Lung microvascular endothelial cell (primary cell): Measurements from ENCODE around the gene ARID3C. TPM values are rescaled to one million over a fixed set of nuclear protein-coding genes. Genes with fewer than 3 reads are reported as not detected.
"Not testable (repeated sequence)": the region's sequence is repeated elsewhere in the genome, so short reads cannot be mapped to it uniquely, and the experiment has no call there.

Experiments
- DNase-seq, 2 donors: peaks; one replicate each; pipeline versions ENCODE4 v3.0.0 to v3.0.0-alpha.2; 2010; ENCODE audit warnings: low read depth in 2 of 2
- total RNA-seq: library from RNA; depleted of rRNA; stranded (reverse); fragments of >200 nt; gene quantifications from 2 replicates; pipeline ENCODE4 v1.2.1, GENCODE V29; 2014

ARID3C gene
- total RNA-seq, 1 donor from 2014 or later: 0.20 TPM

DNA sequence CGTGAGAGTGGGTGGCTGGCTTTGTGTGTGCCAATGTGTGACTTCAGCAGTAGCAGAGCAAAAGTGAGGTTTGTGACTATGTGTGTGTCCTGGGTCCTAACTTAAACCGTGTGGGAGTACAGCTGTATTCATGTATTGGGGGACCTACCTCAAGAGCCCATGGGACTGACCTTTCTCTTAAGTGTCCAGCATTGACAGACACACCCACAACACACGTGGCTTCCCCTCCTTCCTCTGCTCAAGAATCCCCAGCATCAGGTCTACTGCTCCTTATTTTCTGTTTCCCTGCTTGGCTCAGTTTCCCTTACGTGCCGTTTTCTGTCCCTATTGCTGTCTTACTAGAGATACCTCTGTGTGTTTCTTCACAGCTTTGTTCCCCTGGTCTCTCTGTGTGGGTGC lies 23.7 kb upstream of the ARID3C start:
- no peak for DNase-seq

DNA sequence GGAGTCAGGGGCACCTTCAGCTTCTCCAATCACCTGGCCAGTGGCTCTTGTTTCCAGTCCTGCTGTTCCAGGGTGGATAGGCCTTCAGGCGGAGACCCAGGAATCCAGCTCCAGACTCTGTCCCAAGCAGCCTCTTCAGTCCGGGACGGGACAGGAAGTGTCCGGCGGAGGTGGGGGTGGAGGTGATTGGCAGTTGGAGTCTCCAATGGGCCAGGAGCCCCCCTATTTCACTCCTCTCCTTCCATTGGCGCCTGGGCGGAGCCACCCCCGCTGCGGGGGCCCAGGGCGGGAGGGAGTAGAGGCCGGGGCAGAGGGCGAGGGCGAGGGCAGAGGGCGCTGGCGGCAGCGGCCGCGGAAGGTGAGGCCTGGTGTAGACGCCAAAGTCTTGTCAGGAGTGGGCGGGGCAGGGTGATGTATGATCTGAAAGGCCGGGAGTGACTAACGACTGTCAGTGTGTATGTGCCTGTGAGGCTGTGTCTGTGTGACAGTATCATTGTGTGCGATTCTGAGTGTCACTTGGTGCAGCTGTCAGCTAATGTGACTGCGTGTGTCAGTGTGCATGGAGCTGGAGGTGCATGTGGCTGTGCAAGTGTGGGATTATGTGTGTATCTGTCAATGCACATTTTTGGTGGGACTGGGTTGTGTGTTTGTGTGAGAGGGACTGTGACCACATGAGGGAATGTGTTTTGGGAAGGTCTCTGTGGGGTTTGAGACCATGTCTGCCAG lies 23.2 kb upstream of the ARID3C start, which contains the start of gene IL11RA:
IL11RA (plus strand) TSS at position 310 of the 726 bp plus-strand sequence. CDS start 3,033 bp downstream, outside the sequence.
- peak; percentile 83 to 89 for DNase-seq

DNA sequence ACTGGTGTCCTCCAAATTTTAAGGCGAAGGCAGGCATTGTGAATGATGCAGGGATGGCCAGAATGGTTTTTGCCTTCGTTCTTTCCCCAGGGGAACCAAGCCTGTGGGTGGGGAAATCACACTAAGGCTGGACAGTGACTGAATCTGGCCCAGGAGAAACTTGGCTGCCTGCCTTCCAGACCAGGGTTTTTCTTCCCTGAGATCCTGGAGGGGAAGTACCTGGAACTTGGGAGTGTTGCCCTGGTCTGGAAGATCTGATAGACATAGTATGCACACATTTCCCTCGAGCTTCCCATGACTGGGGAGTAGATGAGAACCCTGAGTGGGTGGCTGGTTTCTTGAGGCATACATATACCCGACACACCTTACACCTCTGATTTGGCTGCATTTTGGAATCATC lies 22.5 kb upstream of the ARID3C start:
- DNase-seq: peak in 1 of 2 donors; percentile 28

DNA sequence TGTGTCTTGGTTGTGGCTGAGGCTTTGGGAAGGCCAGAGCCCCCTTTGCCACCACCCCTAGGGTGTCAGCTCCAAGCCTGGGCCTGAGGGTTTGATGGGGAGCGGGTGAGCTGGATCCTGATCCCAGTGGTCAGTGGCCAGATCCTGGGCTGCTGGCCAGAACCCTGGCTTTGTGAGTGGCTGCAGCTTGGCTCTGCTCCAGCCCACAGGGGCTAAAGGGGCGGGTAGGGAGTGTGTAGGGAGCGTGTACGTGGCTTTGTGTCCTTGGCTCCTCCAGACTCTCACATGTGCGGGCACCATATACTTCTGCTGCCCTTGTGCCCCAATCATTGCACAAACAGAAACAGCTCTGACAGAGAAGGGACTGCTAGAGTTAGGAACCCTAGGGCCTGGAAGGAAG lies 21.9 kb upstream of the ARID3C start:
- DNase-seq: peak in 1 of 2 donors; percentile 43

DNA sequence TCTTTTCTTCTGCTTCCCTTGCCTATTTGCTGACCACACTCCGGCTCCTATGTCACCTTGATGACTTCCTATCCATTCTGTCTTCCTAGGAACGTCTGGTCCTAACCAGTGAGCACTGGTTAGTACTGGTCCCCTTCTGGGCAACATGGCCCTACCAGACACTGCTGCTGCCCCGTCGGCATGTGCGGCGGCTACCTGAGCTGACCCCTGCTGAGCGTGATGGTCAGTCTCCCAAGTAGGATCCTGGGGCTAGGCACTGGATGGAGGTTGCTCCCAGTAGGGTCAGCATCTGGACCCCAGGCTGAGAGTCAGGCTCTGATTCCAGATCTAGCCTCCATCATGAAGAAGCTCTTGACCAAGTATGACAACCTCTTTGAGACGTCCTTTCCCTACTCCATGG lies 19.8 kb upstream of the ARID3C start:
- DNase-seq: no peak

DNA sequence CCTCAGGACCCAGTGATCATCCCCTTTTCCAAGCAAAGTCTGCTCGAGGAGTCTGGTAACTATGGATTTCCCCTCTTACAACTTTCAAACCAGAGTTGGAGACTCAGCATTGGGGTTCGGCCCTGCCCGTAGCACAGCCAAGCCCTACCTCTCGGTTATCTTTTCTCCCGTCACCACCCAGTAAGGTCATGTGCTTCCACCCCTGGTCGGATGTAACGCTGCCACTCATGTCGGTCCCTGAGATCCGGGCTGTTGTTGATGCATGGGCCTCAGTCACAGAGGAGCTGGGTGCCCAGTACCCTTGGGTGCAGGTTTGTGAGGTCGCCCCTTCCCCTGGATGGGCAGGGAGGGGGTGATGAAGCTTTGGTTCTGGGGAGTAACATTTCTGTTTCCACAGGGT lies 18.8 kb upstream of the ARID3C start:
- no peak for DNase-seq

DNA sequence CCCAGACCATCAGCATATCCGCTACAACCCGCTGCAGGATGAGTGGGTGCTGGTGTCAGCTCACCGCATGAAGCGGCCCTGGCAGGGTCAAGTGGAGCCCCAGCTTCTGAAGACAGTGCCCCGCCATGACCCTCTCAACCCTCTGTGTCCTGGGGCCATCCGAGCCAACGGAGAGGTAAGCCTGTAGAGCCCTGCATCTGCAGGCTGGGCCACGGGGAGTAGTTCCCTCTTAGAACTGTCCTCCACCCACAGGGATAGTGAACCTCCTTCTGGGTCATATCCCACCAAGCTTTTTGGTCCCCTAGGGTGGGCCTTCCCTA lies 18.2 kb upstream of the ARID3C start:
- DNase-seq: no peak

DNA sequence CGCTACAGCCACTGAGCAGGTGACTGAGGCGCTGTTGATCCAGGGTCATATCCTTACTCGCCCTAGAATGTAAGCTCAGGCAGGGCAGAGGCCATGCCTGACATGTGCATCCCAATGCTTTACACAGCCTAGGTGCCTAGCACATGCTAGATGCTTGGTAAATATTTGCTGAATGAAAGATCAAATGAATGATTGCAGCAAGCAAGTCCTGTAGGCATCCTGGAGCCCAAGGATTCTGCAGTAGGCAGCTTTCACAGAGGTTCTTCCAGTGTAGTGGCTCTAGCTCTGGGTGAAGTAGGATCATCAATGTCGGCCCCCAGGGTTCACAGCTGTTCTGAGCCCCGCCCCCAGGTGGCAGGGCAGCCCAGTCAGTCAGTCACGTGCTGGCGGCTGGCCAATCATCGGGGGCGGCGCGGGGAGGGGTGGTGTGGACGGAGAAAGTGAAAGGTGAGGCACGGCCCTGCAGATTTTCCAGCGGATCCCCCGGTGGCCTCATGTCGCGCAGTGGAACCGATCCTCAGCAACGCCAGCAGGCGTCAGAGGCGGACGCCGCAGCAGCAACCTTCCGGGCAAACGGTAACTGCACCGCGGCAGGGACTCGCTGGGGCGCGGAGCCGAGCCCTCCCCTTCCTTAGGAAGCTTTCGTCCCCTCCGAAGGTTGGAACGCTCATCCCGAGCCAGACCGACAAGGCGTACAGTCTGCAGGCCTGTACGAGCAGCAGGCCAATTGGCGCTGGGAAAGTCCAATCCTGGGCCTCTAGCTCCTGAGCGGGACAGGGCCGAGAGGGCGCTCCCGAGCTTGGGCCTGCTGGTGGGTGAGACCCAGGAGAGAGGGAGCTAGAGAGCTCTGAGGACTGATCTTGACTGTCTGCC lies 17.6 kb upstream of the ARID3C start, which contains the start of gene GALT:
GALT (plus strand) TSS at position 465 of the 873 bp plus-strand sequence; CDS start at position 495, 30 bp downstream.
- DNase-seq: peak; percentile 86 to 95

DNA sequence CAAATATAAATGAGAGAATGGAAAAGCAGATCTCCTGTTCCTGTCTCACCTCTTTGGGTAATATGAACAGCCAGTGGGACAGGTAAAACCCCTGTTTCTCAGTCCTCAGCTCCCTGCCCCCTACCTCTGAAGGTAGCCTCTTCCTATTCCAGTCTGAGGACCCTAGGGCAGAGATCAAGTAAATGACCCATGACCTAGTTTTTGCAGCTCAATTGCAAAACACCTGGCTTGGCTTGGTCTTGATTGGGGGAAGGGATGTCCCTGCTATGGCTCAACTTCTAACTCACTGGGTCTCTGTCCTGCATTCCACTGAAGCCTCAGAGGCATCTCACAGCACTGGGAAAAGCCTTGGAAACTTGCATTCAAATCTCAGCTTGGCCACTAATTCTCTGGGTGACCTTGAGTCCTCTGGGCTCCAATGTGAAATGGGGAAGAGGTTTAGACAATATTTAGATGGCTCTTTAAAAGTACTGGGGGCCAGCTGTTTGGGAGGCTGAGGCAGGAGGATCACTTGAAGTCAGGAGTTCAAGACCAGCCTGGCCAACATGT lies 16.0 kb upstream of the ARID3C start:
- DNase-seq: no peak

DNA sequence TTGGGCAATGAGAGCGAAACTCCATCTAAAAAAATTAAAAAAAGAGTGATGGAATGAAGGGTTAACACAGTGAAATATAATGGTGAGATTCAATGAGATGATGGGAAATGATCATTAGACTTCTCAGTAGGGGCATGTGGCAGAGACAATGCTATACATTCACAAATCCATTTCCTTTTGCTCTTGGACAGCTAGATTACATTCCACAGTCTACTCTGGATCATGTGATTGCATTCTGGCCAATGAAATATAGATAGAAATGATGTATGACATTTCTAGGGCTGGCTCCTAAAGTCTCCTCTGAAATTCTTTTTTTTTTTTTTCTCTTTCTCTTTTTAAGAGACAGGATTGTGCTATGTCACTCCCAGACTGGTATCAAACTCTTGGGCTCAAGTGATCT lies 13.8 kb upstream of the ARID3C start:
- DNase-seq: no peak

DNA sequence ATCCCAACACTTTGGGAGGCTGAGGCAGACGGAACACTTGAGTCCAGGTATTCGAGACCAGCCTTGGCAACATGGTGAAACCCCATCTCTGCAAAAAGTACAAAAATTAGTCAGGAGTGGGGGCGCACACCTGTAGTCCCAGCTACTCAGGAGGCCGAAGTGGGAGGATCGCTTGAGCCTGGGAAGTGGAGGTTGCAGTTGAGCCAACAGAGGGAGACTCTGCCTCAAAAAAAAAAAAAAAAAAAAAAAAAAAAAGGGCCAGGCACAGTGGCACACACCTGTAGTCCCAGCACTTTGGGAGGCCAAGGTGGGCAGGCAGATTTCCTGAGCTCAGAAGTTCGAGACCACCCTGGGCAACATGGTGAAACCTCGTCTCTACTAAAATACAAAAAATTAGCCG lies 10.5 kb upstream of the ARID3C start:
- not testable (repeated sequence) for DNase-seq

DNA sequence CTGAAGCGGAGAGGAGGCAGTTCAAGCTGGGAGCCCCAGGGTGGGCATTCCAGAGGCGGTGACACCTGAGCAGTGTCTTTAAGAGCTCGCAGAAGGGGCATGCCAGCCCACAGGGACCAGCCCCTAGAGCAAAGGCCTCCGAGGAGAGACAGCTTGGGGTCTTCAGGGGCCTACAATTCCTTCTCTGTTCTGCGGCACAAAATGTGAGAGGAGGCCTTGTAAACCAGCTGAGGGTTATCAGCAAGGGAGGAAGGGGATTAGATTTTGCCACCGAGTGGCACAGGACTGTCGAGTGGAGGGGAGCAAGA lies 9.2 kb upstream of the ARID3C start:
- DNase-seq: no peak

DNA sequence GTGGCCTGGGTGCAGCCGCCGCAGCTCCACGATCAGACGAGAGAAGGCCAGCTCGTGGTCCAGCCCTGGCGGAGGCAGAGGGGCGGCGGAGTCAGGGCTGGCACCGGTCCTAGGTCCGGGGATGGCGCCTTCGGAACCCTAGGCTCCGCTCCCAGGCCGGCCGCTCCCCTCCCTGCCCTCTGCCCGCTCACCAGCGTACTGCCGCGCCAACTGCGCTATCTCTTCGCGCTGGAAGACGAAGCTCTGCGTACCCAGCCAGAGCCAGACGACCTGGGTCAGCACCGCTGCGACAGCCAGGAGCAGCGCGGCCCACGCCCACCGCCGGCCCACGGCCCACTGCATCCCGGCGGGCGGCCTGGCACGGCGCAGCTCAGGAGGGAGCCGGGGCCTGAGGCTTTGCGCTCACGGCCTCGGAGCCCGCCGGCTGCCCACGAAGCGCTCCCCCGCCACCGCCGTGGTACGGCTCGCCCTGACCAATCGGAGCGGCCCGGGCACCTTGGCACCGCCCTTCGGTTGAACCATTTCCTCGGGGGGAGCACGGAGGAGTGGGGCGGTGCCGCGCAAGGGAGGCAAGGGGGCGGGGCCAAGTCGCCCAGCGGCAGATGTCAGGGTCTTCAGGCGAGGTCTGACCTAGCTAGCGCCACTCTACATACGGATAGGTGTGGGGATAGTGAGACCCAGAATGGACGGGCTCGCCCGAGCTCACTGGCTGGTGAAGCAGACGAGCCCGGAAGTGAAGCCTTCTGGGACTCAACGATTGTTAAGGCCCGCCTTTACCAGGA lies 8.7 kb upstream of the ARID3C start, which contains the start of gene SIGMAR1:
SIGMAR1 (minus strand) TSS at position 432 of the 782 bp plus-strand sequence; CDS start at position 342, 90 bp downstream.
- peak; percentile 93 for DNase-seq

DNA sequence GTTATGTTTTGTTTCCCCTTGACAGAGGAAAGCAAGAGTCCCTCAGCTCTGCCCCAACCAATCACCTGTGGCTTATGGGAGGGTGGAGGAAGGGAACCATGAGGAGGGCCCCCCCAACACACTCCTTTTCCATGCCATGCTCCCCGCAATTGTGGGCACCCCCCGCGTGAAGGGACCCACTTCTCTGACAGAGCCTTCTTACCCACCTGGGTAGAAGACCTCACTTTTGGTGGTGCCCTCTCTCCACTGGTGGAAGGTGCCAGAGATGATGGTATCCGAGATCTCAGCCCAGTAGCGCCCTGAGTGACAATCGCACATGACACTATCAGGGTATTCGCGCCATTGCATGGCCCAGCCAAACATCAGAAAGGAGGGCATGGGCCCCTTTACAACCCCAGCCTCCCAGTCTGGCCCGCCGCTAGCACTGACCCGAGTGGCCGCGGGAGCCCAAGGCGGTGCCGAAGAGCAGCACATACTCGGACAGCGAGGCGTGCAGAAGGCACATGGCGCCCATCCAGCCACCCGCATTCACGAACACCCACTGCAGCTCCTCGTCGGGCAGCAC lies 8.0 kb upstream of the ARID3C start:
- DNase-seq: no peak

DNA sequence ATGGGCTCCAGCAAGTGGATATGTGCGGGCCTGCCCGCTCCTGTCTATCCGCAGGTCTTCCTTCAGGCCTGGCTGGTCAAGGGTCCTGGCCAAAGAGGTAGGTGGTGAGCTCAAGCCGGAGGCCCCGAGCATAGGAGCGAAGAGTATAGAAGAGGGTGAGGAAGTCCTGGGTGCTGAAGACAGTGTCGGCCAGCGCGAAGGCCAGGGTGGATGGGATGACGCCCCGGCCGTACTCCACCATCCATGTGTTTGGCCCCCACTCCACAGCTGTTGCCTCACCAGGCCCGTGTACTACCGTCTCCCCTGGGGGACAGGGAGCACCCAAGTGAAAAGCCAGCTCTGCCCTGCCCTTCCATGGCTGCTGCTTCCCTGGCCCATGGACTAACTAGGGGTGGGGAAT lies 6.7 kb upstream of the ARID3C start:
- DNase-seq: no peak

DNA sequence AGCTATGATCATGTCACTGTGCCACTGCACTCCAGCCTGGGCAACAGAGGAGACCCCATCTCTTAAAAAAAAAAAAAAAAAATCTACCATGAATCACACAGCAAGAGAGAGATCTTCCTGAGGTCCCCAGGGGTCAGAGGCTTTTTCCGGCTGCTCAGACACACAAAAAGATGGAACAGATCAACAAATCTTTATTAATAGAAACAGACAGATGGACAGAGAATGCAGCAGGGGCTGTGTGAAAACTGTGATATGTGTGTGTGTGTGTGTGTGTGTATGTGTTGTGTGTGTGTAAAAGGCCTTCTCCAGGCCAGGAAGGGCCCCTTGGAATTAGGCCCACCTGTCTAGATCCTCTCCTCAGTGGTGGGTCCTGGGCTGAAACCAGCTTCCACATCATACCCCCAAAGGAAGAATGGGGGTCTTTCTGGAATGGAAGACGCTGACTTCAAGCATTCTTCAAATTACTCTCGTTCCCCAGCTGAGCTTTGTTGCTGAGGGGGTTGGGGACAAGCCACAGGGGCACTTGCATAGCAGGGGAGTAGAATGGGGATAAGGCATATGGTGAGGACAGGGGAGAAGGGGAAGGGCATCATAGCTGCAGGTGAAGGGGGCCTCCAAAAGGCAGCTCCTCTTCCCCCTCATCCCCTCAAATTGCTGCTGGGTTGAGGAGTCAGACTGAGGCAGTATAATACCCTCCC lies 5.8 kb upstream of the ARID3C start:
- peak in 1 of 2 donors; percentile 30 for DNase-seq

DNA sequence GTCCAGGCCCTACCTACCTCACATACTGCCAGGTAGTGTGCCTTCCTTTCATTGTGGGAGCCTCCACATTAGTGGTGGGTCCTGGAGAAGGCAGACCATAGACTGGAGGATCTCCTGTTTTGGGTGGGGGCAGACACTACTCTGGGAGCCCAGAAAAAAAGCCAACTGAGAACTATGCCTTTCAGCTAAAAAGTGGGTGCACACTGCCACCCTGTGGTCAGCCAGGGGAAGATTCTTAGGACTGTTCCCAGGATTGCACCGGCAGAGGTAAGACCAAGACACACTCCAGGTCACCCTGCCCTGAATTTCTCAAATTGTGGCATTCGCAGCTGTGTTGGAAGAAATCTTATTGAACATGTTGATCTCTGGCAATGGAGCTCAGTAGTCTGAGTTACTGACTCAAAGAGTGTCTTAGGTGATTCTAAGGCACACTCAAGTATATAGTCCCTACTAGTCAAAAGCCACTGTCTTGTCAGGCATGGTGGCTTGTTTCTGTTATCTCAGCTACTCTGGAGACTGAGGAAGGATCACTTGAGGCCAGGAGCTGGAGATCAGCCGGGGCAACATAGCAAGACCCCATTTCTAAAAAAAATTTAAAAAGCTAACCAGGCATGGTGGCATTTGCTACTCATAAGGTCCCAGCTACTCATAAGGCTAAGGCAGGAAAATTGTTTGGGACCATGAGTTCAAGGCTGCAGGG lies 5.1 kb upstream of the ARID3C start:
- peak; percentile 71 to 74 for DNase-seq

DNA sequence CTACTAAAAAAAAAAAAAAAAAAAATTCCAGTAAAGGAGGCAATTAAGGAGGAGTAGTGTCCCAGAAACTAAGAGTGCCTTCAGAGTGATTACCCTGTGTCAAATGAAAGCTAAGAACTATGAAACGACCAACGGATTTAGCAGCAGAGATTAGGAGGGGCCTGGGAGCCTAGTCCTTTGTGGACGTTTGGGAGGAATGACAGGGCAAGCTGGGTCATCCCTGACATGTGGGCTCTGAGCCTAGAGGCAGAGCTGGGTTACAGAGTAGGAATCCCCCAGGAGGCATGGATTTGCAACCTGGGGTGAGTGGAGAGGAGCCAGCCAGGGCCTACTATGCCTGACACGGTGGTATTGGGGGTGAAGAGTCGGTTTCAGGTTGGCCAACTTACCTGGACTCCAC lies 4.3 kb upstream of the ARID3C start:
- DNase-seq: no peak

DNA sequence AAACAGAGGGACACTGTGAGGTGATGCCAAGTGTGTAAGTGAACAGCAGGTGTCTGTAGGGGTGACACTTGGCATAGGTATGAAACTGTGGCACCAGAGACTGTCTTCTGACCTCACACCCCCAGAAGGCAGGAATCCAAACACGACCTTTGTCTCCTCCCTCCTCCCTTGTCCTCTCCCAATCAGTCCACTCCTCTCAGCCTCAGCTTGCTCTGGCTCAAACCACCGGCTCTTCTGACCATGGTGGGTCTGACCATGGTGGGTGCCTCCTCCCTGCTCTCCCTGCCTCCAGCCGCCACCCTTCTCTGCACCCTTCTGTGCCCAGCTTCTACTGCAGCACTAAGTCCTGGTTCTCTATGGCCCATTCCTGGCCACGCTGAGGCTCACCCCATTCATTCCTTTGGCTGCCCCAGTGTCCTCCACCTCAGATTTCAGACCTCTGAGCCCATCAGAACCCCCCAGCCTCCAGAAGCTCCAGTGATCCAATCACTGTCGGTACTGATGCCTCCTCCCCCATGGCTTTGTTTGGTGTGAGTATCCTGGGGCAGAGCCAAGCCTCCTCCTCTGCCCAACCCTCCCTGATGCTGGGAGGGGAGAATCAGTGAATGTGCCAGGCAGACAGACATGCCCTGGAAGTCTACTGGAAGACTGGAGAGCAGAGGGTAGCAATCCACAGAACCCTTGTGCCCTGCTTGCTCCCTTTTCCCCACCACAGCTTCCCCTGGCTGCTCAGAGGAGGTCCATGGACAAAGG lies 1.7 kb upstream of the ARID3C start:
- no peak for DNase-seq

DNA sequence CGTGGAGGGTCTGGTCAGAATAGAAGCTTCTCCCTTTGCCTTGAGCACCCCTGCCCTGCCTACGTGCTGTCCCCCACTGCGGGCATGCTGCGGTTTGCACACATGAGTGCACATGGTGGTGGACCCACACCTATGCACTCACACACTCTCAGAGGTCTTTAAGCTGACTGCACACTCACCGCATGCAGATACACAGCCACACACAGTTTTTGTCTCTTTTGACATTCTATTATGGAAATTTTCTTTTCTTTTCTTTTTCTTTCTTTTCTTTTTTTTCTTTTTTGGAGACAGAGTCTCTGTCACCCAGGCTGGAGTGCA lies 584 bp upstream of the ARID3C start:
- DNase-seq: no peak
